Erythroblast (primary cell): ENCODE measurements around the gene ZSCAN20.

Experiments
- GATA1 ChIP-seq: IDR thresholded peaks from 2 replicates; pipeline ENCODE4 v1.6.1; 2011; ENCODE audit warnings: low read depth, mild to moderate bottlenecking, control low read depth, low read length, moderate library complexity
- POLR2A ChIP-seq: IDR thresholded peaks from 2 replicates; pipeline ENCODE4 v1.6.1; 2011; ENCODE audit warnings: mild to moderate bottlenecking, low read length

DNA sequence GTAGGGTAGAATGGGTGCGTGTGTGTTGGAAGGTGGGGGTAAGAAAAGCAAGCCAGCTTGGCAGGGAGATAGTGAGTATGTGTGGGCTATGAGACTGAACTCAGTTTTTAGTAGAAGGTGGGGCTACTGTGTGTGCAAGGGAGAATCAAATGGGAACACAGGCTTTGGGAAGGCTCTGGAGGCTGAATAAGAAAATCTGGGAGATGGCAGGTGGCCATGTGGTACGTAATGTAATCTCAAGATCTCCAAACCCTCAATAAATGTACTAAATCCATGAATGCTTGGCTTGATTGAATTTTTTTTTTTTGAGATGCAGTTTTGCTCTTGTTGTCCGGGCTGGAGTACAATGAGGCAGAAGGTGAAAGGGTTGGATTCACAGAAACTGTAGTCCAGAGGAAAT is 3.5 kb upstream of the ZSCAN20 start:
- no peak for TF ChIP-seq POLR2A
- no peak for TF ChIP-seq GATA1
